H9 (cell line): ENCODE data around the gene GRXCR2. TPM values are rescaled to one million over a fixed set of nuclear protein-coding genes. Genes with fewer than 3 reads are reported as not detected.
A peak's percentile ranks its signal among the peaks of the same experiment; 100 is the strongest.

ENCODE experiments used
- DNase-seq: peaks from one replicate; pipeline ENCODE4 v3.0.0-alpha.2; 2017
- H2AFZ ChIP-seq: one replicate; pipeline ENCODE4 v1.6.1; 2013; ENCODE audit warnings: mild to moderate bottlenecking, low read length, control low read depth, moderate library complexity
- H2AK5ac ChIP-seq: 2 replicates; pipeline ENCODE4 v1.6.1; 2013; ENCODE audit warnings: low read length, control low read depth, mixed read lengths; ENCODE audit not compliant: insufficient read length
- H2BK120ac ChIP-seq: one replicate; pipeline ENCODE4 v1.6.1; 2013; ENCODE audit warnings: low read depth, mild to moderate bottlenecking, low read length, control low read depth, inconsistent platforms; ENCODE audit not compliant: poor library complexity, severe bottlenecking
- H2BK12ac ChIP-seq: 2 replicates; pipeline ENCODE4 v1.6.1; 2013; ENCODE audit warnings: low read length, control low read depth, mixed read lengths, low read depth; ENCODE audit not compliant: insufficient read length
- H2BK15ac ChIP-seq: 2 replicates; pipeline ENCODE4 v1.6.1; 2013; ENCODE audit warnings: low read depth, low read length, control low read depth
- H2BK20ac ChIP-seq: one replicate; pipeline ENCODE4 v1.6.1; 2013; ENCODE audit warnings: low read depth, mild to moderate bottlenecking, low read length, control low read depth, inconsistent platforms; ENCODE audit not compliant: poor library complexity, severe bottlenecking
- H2BK5ac ChIP-seq: 2 replicates; pipeline ENCODE4 v1.6.1; 2013; ENCODE audit warnings: low read length, control low read depth, mixed read lengths; ENCODE audit not compliant: insufficient read length
- H3K14ac ChIP-seq: 2 replicates; pipeline ENCODE4 v1.6.1; 2013; ENCODE audit warnings: low read length, control low read depth; ENCODE audit not compliant: insufficient read depth
- H3K18ac ChIP-seq: 2 replicates; pipeline ENCODE4 v1.6.1; 2013; ENCODE audit warnings: low read depth, mild to moderate bottlenecking, mixed read lengths, low read length, control low read depth; ENCODE audit not compliant: insufficient read length
- H3K23ac ChIP-seq: 2 replicates; pipeline ENCODE4 v1.6.1; 2013; ENCODE audit warnings: low read length, control low read depth, mixed read lengths, low read depth; ENCODE audit not compliant: insufficient read length
- H3K23me2 ChIP-seq: 2 replicates; pipeline ENCODE4 v1.6.1; 2013; ENCODE audit warnings: low read depth, mild to moderate bottlenecking, mixed read lengths, low read length, control low read depth; ENCODE audit not compliant: insufficient read length, poor library complexity, severe bottlenecking
- H3K27ac ChIP-seq: 2 replicates; pipeline ENCODE4 v1.5.1; 2013; ENCODE audit warnings: low read length, control low read depth, mixed read lengths, low read depth; ENCODE audit not compliant: insufficient read length
- H3K27me3 ChIP-seq: 2 replicates; pipeline ENCODE4 v1.6.1; 2013; ENCODE audit warnings: low read length, control low read depth, inconsistent platforms; ENCODE audit not compliant: insufficient read depth
- H3K4ac ChIP-seq: 2 replicates; pipeline ENCODE4 v1.6.1; 2013; ENCODE audit warnings: low read depth, mild to moderate bottlenecking, control low read depth, inconsistent platforms, low read length, moderate library complexity
- H3K4me1 ChIP-seq: 2 replicates; pipeline ENCODE4 v1.6.1; 2013; ENCODE audit warnings: low read length, control low read depth, inconsistent platforms; ENCODE audit not compliant: insufficient read depth
- H3K4me2 ChIP-seq: 2 replicates; pipeline ENCODE4 v1.6.1; 2013; ENCODE audit warnings: low read length, control low read depth, mixed read lengths; ENCODE audit not compliant: insufficient read length, insufficient read depth
- H3K56ac ChIP-seq: 2 replicates; pipeline ENCODE4 v1.6.1; 2013; ENCODE audit warnings: low read depth, mild to moderate bottlenecking, mixed read lengths, low read length, control low read depth; ENCODE audit not compliant: insufficient read length
- H3K79me1 ChIP-seq: 2 replicates; pipeline ENCODE4 v1.6.1; 2013; ENCODE audit warnings: low read depth, mild to moderate bottlenecking, moderate library complexity, low read length, control low read depth, inconsistent platforms; ENCODE audit not compliant: insufficient read depth, poor library complexity, severe bottlenecking
- H3K79me2 ChIP-seq: 2 replicates; pipeline ENCODE4 v1.6.1; 2013; ENCODE audit warnings: low read length, control low read depth, inconsistent platforms; ENCODE audit not compliant: insufficient read depth
- H3K9ac ChIP-seq: 2 replicates; pipeline ENCODE4 v1.6.1; 2013; ENCODE audit warnings: low read length, control low read depth, mixed read lengths; ENCODE audit not compliant: insufficient read length; ENCODE audit errors: extremely low read depth
- H3K9me3 ChIP-seq: one replicate; pipeline ENCODE4 v1.6.1; 2013; ENCODE audit warnings: low read depth, low read length, inconsistent platforms; ENCODE audit not compliant: control insufficient read depth
- H3T11ph ChIP-seq: one replicate; pipeline ENCODE4 v1.6.1; 2013; ENCODE audit warnings: mild to moderate bottlenecking, low read length, control low read depth, inconsistent platforms
- H4K20me1 ChIP-seq: one replicate; pipeline ENCODE4 v1.6.1; 2013; ENCODE audit not compliant: control insufficient read depth, insufficient read length, insufficient read depth
- H4K5ac ChIP-seq: 2 replicates; pipeline ENCODE4 v1.6.1; 2013; ENCODE audit warnings: low read depth, mild to moderate bottlenecking, mixed read lengths, low read length, control low read depth; ENCODE audit not compliant: insufficient read length
- H4K8ac ChIP-seq: replicated peaks from 2 replicates; pipeline ENCODE4 v1.6.1; 2013; ENCODE audit warnings: low read length, control low read depth, mixed read lengths, low read depth; ENCODE audit not compliant: insufficient read length
- H4K91ac ChIP-seq: 2 replicates; pipeline ENCODE4 v1.6.1; 2013; ENCODE audit warnings: low read depth, mild to moderate bottlenecking, moderate library complexity, mixed read lengths, low read length, control low read depth; ENCODE audit not compliant: insufficient read length
- H3K27ac Mint-ChIP-seq, 3 experiments: 2 replicates in 2 of 3; 3 replicates in 1 of 3; pipeline ENCODE4 v1.8.0; 2020 to 2021; ENCODE audit warnings: mixed read lengths in 3 of 3, mild to moderate bottlenecking in 1 of 3, moderate library complexity in 1 of 3
- H3K27me3 Mint-ChIP-seq: 2 replicates; pipeline ENCODE4 v1.8.0; 2021; ENCODE audit warnings: low read depth, mild to moderate bottlenecking, moderate library complexity, mixed read lengths
- H3K36me3 Mint-ChIP-seq, 3 experiments: 2 replicates in 2 of 3; 3 replicates in 1 of 3; pipeline ENCODE4 v1.8.0; 2020 to 2021; ENCODE audit warnings: low read depth in 3 of 3, mixed read lengths in 3 of 3; ENCODE audit not compliant: insufficient read depth in 1 of 3
- H3K4me1 Mint-ChIP-seq, 2 experiments: 2 replicates each; pipeline ENCODE4 v1.8.0; 2020; ENCODE audit warnings: mixed read lengths in 2 of 2
- H3K4me3 Mint-ChIP-seq, 2 experiments: 2 replicates in 1 of 2; 3 replicates in 1 of 2; pipeline ENCODE4 v1.8.0; 2020 to 2021; ENCODE audit warnings: mild to moderate bottlenecking in 2 of 2, mixed read lengths in 2 of 2, moderate library complexity in 1 of 2
- H3K9me3 Mint-ChIP-seq, 2 experiments: 2 replicates in 1 of 2; 3 replicates in 1 of 2; pipeline ENCODE4 v1.8.0; 2020; ENCODE audit warnings: mild to moderate bottlenecking in 2 of 2, mixed read lengths in 2 of 2, moderate library complexity in 1 of 2
- WGBS: extraction: QIAGEN DNeasy Blood & Tissue Kit; methylation state at CpG from one replicate; pipeline ENCODE4 v1.1.7; 2013; ENCODE audit warnings: missing lambda C conversion rate, low lambda C conversion rate, mixed read lengths; ENCODE audit not compliant: insufficient read length; ENCODE audit errors: extremely low coverage; 5-methylcytosine and 5-hydroxymethylcytosine counted together
- total RNA-seq: library from RNA; stranded (reverse); gene quantifications from 2 replicates; pipeline ENCODE4 v1.2.1, GENCODE V29; 2021
- TF ChIP-seq, protein P1 (sequence below): fragments of 200-600 bp; sonication (generic); conservative IDR thresholded peaks from 3 replicates; pipeline ENCODE4 v1.8.0; 2021; ENCODE audit warnings: antibody characterized with exemption, mild to moderate bottlenecking

The GRXCR2 gene
- total RNA-seq, 1 experiment from 2014 or later = not detected

- no peak overlapping the region for H3K27ac ChIP-seq
- H3K27me3 ChIP-seq = no peaks in the 10 kb centered on the region; the same call in 1 of the 2 replicates
- no peaks in the 10 kb centered on the region; the same call in 1 of the 2 replicates for H3K4me1 ChIP-seq
- no peak overlapping the region for H4K5ac ChIP-seq
- Mint-ChIP-seq H3K27ac (no peak overlapping the region), H3K4me3 (peak overlapping the region; percentile 66 to 78), H3K9me3 (no peaks in the 10 kb centered on the region; a peak in 1 of 5 replicates), H3K36me3 (no peaks in the 10 kb centered on the region; a peak in 1 of 7 replicates), H3K27me3 (peaks cover 22% of the 10 kb centered on the region), H3K4me1 (peaks cover 6% of the 10 kb centered on the region in 2 experiments; a peak in 3 of 4 replicates)
- no CpG with 5 or more reads among the region's 18 CpGs for WGBS
- H3K79me2 ChIP-seq = no peaks in the 10 kb centered on the region
- no peak overlapping the region for H2BK120ac ChIP-seq
- no peak overlapping the region for H3K18ac ChIP-seq
- no peak overlapping the region for H3K23ac ChIP-seq
- no peak overlapping the region for H2BK20ac ChIP-seq
- H2BK5ac ChIP-seq = no peak overlapping the region
- H3K4me2 ChIP-seq = peak overlapping the region; percentile 76
- H3K56ac ChIP-seq = no peak overlapping the region
- H3T11ph ChIP-seq = no peak overlapping the region
- TF ChIP-seq, protein P1, sequence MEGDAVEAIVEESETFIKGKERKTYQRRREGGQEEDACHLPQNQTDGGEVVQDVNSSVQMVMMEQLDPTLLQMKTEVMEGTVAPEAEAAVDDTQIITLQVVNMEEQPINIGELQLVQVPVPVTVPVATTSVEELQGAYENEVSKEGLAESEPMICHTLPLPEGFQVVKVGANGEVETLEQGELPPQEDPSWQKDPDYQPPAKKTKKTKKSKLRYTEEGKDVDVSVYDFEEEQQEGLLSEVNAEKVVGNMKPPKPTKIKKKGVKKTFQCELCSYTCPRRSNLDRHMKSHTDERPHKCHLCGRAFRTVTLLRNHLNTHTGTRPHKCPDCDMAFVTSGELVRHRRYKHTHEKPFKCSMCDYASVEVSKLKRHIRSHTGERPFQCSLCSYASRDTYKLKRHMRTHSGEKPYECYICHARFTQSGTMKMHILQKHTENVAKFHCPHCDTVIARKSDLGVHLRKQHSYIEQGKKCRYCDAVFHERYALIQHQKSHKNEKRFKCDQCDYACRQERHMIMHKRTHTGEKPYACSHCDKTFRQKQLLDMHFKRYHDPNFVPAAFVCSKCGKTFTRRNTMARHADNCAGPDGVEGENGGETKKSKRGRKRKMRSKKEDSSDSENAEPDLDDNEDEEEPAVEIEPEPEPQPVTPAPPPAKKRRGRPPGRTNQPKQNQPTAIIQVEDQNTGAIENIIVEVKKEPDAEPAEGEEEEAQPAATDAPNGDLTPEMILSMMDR = no peak
- no peak overlapping the region for H3K4ac ChIP-seq
- no peak overlapping the region for H2BK12ac ChIP-seq
- H3K9ac ChIP-seq = no peak overlapping the region
- DNase-seq = no peak
- no peak overlapping the region for H4K91ac ChIP-seq
- H2AK5ac ChIP-seq = no peak overlapping the region
- no peaks in the 10 kb centered on the region for H3K9me3 ChIP-seq
- H2AFZ ChIP-seq = peak overlapping the region; percentile 65
- H3K23me2 ChIP-seq = peaks cover 4% of the 10 kb centered on the region
- H3K79me1 ChIP-seq = no peaks in the 10 kb centered on the region
- no peak overlapping the region; the same call in 1 of the 2 replicates for H3K14ac ChIP-seq
- no peak overlapping the region for H2BK15ac ChIP-seq
- H4K8ac ChIP-seq = no peak overlapping the region
- no peaks in the 10 kb centered on the region for H4K20me1 ChIP-seq
These were observed 37.0 kb downstream of the GRXCR2 start for GRCh38 chr5:145835848-145836239.
